B cell (primary cell): ENCODE results near the gene CD40. TPM values are rescaled to one million over a fixed set of nuclear protein-coding genes. Genes with fewer than 3 reads are reported as not detected.

Experiments
- ATAC-seq: fragments of 200-7000 bp; cut with Tn5 transposase; one replicate; pipeline ENCODE4 v1.10.0; 2021; ENCODE audit warnings: low read depth, mild to moderate bottlenecking, moderate number of reproducible peaks, moderate library complexity
- CTCF ChIA-PET: fragments of 350-600 bp; sonication (Branson Sonifier 250); formaldehyde crosslinking; loops from one replicate; lab custom pipeline; 2021; ENCODE audit warnings: antibody characterized with exemption, inconsistent platforms; lab: Charles Lee
- POLR2A ChIA-PET: fragments of 350-600 bp; sonication (Branson Sonifier 250); formaldehyde crosslinking; loops from one replicate; lab custom pipeline; 2021; ENCODE audit warnings: antibody characterized with exemption; lab: Charles Lee
- DNase-seq: peaks from one replicate; pipeline ENCODE4 v3.0.0; 2013
- H2AFZ ChIP-seq: 2 replicates; pipeline ENCODE4 v1.6.1; 2012; ENCODE audit warnings: mild to moderate bottlenecking, low read depth, low read length; ENCODE audit not compliant: insufficient read depth, poor library complexity, severe bottlenecking
- H3K27ac ChIP-seq, 2 donors: 1 replicate in 1 of 2; 2 replicates in 1 of 2; pipeline ENCODE4 v1.5.1; 2012 to 2013; ENCODE audit warnings: low read length in 2 of 2, mild to moderate bottlenecking in 2 of 2, moderate library complexity in 1 of 2
- H3K27me3 ChIP-seq, 4 experiments: fragments of 200-600 bp in 1 of 4; sonication (generic) in 1 of 4; replicated peaks in 1 of 4; 1 replicate in 2 of 4; 2 replicates in 2 of 4; pipeline versions ENCODE4 v1.6.1 to v1.7.0; 2013 to 2016; ENCODE audit warnings: low read length in 3 of 4, mild to moderate bottlenecking in 2 of 4, mixed read lengths in 1 of 4, moderate library complexity in 1 of 4; ENCODE audit not compliant: insufficient read depth in 4 of 4, control insufficient read depth in 3 of 4; ENCODE audit errors: control extremely low read depth in 1 of 4
- H3K36me3 ChIP-seq, 2 experiments: replicated peaks in 1 of 2; 1 replicate in 1 of 2; 2 replicates in 1 of 2; pipeline versions ENCODE4 v1.6.1 to v1.7.1; 2013; ENCODE audit warnings: low read length in 1 of 2; ENCODE audit not compliant: insufficient read depth in 2 of 2, control insufficient read depth in 1 of 2; ENCODE audit errors: control extremely low read depth in 1 of 2, extremely low read depth in 1 of 2
- H3K4me1 ChIP-seq, 2 donors: fragments of 200-600 bp in 1 of 2; sonication (generic) in 1 of 2; 1 replicate in 1 of 2; 2 replicates in 1 of 2; pipeline versions ENCODE4 v1.5.1 to v1.6.1; 2013 to 2017; ENCODE audit warnings: low read length in 2 of 2; ENCODE audit not compliant: control insufficient read depth in 2 of 2, insufficient read depth in 2 of 2
- H3K4me2 ChIP-seq: replicated peaks from 2 replicates; pipeline ENCODE3; 2012; ENCODE audit warnings: mild to moderate bottlenecking, low read depth, low read length; ENCODE audit not compliant: poor library complexity, severe bottlenecking
- H3K4me3 ChIP-seq, 5 experiments: fragments of 200-600 bp in 1 of 5; sonication (generic) in 1 of 5; 1 replicate in 3 of 5; 2 replicates in 2 of 5; pipeline versions ENCODE4 v1.5.1 to v1.7.0; 2011 to 2016; ENCODE audit warnings: low read length in 4 of 5, mild to moderate bottlenecking in 4 of 5, low read depth in 2 of 5, control low read depth in 1 of 5, moderate library complexity in 1 of 5; ENCODE audit not compliant: insufficient read depth in 1 of 5; ENCODE audit errors: control extremely low read depth in 1 of 5, extremely low read depth in 1 of 5
- H3K79me2 ChIP-seq: fragments of 200-600 bp; sonication (generic); one replicate; pipeline ENCODE4 v1.6.0; 2016; ENCODE audit warnings: low read length; ENCODE audit not compliant: control insufficient read depth, insufficient read depth
- H3K9ac ChIP-seq: fragments of 200-600 bp; sonication (generic); 2 replicates; pipeline ENCODE4 v1.6.1; 2017; ENCODE audit warnings: mild to moderate bottlenecking, low read length, moderate library complexity
- H3K9me3 ChIP-seq, 3 donors: one replicate each; pipeline versions ENCODE4 v1.6.1 to v1.7.1; 2013; ENCODE audit warnings: low read length in 2 of 3; ENCODE audit not compliant: control insufficient read depth in 2 of 3, insufficient read depth in 1 of 3; ENCODE audit errors: control extremely low read depth in 1 of 3
- H4K20me1 ChIP-seq: 2 replicates; pipeline ENCODE4 v1.6.0; 2012; ENCODE audit warnings: mild to moderate bottlenecking, low read length; ENCODE audit not compliant: insufficient read depth, control insufficient read depth, poor library complexity, severe bottlenecking
- H3K27ac Mint-ChIP-seq: one replicate; pipeline ENCODE4 v1.8.0; 2021; ENCODE audit warnings: mixed read lengths
- H3K27me3 Mint-ChIP-seq: one replicate; pipeline ENCODE4 v1.8.0; 2021; ENCODE audit warnings: mixed read lengths
- H3K4me1 Mint-ChIP-seq: one replicate; pipeline ENCODE4 v1.8.0; 2021; ENCODE audit warnings: mixed read lengths
- H3K4me3 Mint-ChIP-seq: one replicate; pipeline ENCODE4 v1.8.0; 2021; ENCODE audit warnings: mixed read lengths
- H3K9me3 Mint-ChIP-seq: one replicate; pipeline ENCODE4 v1.8.0; 2022; ENCODE audit warnings: mixed read lengths; ENCODE audit not compliant: insufficient read depth
- EZH2 ChIP-seq: IDR thresholded peaks from 2 replicates; pipeline ENCODE4 v1.6.1; 2012; ENCODE audit warnings: borderline replicate concordance, low read depth, mild to moderate bottlenecking, moderate library complexity, low read length; ENCODE audit not compliant: insufficient read depth, poor library complexity, severe bottlenecking
- WGBS: methylation state at CpG from one replicate; pipeline ENCODE4 v1.1.5; 2013; ENCODE audit warnings: missing lambda C conversion rate; ENCODE audit not compliant: insufficient coverage; 5-methylcytosine and 5-hydroxymethylcytosine counted together
- intact Hi-C: fragments of 100-400 bp; cut with micrococcal nuclease; formaldehyde crosslinking; loops from one replicate; pipeline ENCODE4 v1.10.0; 2022
- polyA plus RNA-seq: library from polyadenylated mRNA; depleted of rRNA; stranded (reverse); fragments of >200 nt; gene quantifications from 2 replicates; pipeline ENCODE4 v1.2.3, GENCODE V29; 2012
- total RNA-seq, 2 donors: library from RNA; stranded (reverse); fragments of 120-200 nt in 1 of 2; gene quantifications; 1 replicate in 1 of 2; 2 replicates in 1 of 2; pipeline versions ENCODE4 v1.2.3 to v1.2.4, GENCODE V29; 2013 to 2022
- TF ChIP-seq, protein P1 (sequence below): fragments of 200-600 bp; IDR thresholded peaks from one replicate; pipeline ENCODE4 v1.8.0; 2022; ENCODE audit warnings: antibody characterized with exemption, mild to moderate bottlenecking

The CD40 gene
- total and polyA plus RNA-seq, 2 donors (not counting 1 experiment from before 2014, with no cell fraction given): 210 to 215 TPM

DNA sequence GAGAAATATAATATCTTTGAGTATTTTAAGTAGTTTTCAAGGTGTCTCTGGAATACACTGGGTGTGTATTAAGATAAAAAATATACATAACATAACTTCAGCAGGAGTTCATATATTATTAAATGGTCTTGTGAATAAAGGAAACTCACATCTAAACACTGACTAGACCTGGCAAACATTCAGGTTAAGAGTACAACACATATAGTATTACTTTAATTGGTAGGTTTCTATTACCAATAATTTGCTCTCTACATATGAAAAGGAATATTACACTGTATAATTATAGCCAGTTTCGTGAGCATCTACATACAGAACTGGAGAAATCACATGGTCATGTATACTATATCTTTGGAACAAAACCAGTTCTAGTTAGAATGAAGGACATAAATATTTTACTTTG lies 37.0 kb upstream of the CD40 start:
- intact Hi-C loops: no loop called here
- Mint-ChIP-seq H3K9me3 (no peaks in the 10 kb centered on the region), H3K4me3 (no peak overlapping the region), H3K27me3 (no peaks in the 10 kb centered on the region), H3K27ac (no peak overlapping the region), H3K4me1 (peaks cover 49% of the 10 kb centered on the region)
- Histone ChIP-seq H3K4me1 (peaks cover 0 to 21% of the 10 kb centered on the region in 2 donors), H3K9me3 (no peaks in the 10 kb centered on the region), H3K27me3 (no peaks in the 10 kb centered on the region), H3K36me3 (peaks cover 2 to 29% of the 10 kb centered on the region in 2 experiments), H3K9ac (no peak overlapping the region), H3K4me3 (no peak overlapping the region), H3K4me2 (no peak overlapping the region), H4K20me1 (peaks cover 96% of the 10 kb centered on the region), H3K79me2 (peaks cover 88% of the 10 kb centered on the region), H3K27ac (no peak overlapping the region), H2AFZ (no peak overlapping the region)
- no CpG with 5 or more reads among the region's 1 CpG for WGBS
- ChIA-PET CTCF (interaction anchor here (1.2 to 1.3 kb wide), 2 partner anchors 52 to 58 kb away, joined by 3 read pairs; no protein-coding TSS in a partner anchor), POLR2A (no interaction called here)
- ATAC-seq (no peak), DNase-seq (no peak)
- TF ChIP-seq, protein P1, sequence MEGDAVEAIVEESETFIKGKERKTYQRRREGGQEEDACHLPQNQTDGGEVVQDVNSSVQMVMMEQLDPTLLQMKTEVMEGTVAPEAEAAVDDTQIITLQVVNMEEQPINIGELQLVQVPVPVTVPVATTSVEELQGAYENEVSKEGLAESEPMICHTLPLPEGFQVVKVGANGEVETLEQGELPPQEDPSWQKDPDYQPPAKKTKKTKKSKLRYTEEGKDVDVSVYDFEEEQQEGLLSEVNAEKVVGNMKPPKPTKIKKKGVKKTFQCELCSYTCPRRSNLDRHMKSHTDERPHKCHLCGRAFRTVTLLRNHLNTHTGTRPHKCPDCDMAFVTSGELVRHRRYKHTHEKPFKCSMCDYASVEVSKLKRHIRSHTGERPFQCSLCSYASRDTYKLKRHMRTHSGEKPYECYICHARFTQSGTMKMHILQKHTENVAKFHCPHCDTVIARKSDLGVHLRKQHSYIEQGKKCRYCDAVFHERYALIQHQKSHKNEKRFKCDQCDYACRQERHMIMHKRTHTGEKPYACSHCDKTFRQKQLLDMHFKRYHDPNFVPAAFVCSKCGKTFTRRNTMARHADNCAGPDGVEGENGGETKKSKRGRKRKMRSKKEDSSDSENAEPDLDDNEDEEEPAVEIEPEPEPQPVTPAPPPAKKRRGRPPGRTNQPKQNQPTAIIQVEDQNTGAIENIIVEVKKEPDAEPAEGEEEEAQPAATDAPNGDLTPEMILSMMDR: no peak
- no peak for TF ChIP-seq EZH2

DNA sequence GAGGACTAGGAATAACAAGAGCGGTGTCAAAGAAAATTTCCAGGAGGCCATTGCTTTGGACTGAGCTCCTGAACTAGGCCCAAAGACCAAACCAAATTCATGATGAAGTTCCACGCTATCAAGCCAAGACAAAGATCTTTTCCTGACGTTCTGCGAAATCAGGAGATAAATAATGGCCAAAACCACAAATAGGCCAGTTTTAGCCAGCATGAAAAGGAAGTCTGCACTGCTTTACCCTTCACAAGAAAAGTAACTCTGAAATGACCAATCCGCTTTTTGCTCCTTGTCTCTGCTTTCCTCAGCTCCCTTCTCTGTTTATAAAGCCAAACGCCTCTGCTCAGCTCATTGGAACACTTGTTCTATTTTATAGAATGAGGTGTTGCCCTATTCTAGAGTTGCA lies 35.0 kb upstream of the CD40 start:
- intact Hi-C loops: no loop called here
- 93% methylated on average over 4 of the region's 6 CpGs for WGBS
- no peak for TF ChIP-seq EZH2
- TF ChIP-seq, protein P1: no peak
- peaks cover 100% of the 10 kb centered on the region for H3K79me2 ChIP-seq
- H3K4me1 ChIP-seq: peaks cover 5 to 37% of the 10 kb centered on the region in 2 donors
- no peak for ATAC-seq
- H3K27ac ChIP-seq: no peak overlapping the region
- H3K4me1 Mint-ChIP-seq: peaks cover 67% of the 10 kb centered on the region
- H3K27ac Mint-ChIP-seq: no peak overlapping the region
- no peak overlapping the region for H3K4me3 Mint-ChIP-seq
- H3K27me3 ChIP-seq: no peaks in the 10 kb centered on the region
- peaks cover 97% of the 10 kb centered on the region for H4K20me1 ChIP-seq
- H2AFZ ChIP-seq: no peak overlapping the region
- H3K4me2 ChIP-seq: no peak overlapping the region
- CTCF ChIA-PET: interaction anchor here (1.1 kb wide), 1 partner anchor 17 kb away, joined by 4 read pairs; no protein-coding TSS in a partner anchor
- POLR2A ChIA-PET: no interaction called here
- DNase-seq: no peak
- H3K27me3 Mint-ChIP-seq: no peaks in the 10 kb centered on the region
- no peak overlapping the region for H3K9ac ChIP-seq
- no peak overlapping the region for H3K4me3 ChIP-seq
- H3K9me3 Mint-ChIP-seq: no peaks in the 10 kb centered on the region
- H3K36me3 ChIP-seq: peaks cover 2 to 15% of the 10 kb centered on the region in 2 experiments
- H3K9me3 ChIP-seq: no peaks in the 10 kb centered on the region
